HG03095 (cell line): ENCODE measurements around the gene OR6S1.
"Not testable (repeated sequence)": the region's sequence is repeated elsewhere in the genome, so short reads cannot be mapped to it uniquely, and the experiment has no call there.

Source experiments
- ATAC-seq: cut with Tn5 transposase; IDR thresholded peaks from one replicate; pipeline ENCODE4 v1.9.1; 2021; ENCODE audit warnings: moderate library complexity; ENCODE audit not compliant: unreplicated experiment

Gene OR6S1

DNA sequence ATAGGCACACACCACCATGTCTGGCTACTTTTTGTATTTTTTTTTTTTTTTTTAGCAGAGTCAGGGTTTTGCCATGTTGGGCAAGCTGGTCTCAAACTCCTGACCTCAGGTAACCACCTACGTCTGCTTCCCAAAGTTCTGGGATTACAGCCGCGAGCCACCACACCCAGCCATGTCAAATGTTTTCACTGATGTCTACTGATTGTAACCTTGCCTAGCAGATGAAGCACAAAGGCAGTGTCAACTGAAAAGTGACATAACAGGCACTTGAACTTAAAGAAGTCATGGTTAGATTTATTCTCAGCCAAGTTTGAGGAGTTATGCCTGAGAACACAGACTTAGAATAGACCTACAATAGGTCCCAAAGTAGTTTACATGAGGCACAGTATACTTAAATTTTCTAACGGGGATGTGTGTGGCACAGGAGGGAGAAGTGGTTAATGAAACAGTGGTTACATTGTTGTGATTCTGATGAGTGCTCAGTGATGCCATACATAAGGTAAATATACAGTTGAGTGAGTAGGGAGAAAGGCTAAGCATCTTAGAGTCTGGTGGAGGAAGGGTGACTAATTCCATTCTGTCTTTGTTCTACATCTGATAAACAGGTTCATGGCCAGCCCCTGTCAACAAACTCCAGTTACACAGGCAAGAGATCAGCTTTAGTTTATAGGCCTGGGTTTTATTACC lies 30.2 kb upstream of the OR6S1 start:
- no peak for ATAC-seq

GRCh38 chr14:20668969-20669368 lies 27.5 kb upstream of the OR6S1 start:
- no peak for ATAC-seq

- peak; percentile 72 for ATAC-seq
Observed at GRCh38 chr14:20667957-20668356, 26.5 kb upstream of the OR6S1 start.

- not testable (repeated sequence) for ATAC-seq
Observed at GRCh38 chr14:20666400-20666961, 25.0 kb upstream of the OR6S1 start.

- ATAC-seq, result no peak
Observed at GRCh38 chr14:20662968-20663732, 21.7 kb upstream of the OR6S1 start.

GRCh38 chr14:20661197-20661596 lies 19.7 kb upstream of the OR6S1 start:
- no peak for ATAC-seq

DNA sequence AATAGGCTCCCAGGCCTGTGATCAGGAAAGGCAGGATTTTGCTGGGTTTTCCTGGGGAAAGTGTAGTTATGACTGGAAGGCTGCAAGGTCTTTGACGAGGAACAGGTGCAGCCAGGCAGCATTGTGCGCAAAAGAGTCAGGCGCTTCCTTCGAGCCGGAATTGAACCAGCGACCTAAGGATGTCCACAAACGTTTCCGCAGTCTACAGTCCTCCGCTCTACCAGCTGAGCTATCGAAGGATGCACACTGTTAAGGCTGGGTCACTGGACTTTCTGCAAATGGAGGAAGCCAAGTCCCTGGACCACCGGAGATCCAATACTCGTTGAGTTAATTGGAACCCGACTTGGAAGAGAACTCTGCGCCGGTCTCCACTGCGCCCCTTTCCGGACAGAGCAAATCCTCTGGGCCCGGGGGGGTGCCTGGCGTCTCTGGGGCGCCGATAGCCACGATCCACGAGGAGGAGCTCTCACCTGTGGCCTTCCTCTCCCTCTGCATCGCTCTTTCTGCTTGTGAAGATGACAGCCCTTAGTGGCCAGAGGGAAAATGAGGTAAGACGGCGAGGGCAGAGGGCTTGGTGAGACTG lies 18.4 kb upstream of the OR6S1 start:
- ATAC-seq, result no peak

DNA sequence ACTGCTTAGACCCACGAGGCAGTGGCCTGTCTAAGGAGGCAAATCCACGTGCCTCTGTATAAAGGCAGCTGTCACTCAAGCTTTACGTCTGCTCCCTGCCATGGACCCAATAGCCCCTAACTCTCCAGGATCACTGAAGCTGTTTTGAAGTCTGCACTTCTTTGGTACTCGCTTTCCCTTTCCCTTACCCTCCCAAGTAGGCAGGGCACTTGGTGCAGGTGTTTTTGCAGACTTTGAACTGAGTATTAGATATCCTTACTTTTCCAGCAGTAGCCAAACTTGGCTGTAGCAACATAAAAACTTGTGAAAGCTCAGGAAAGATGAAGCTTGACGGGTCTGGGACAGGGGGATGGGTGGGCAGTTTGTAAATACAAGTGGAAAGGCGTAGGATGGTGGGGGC lies 17.8 kb upstream of the OR6S1 start:
- no peak for ATAC-seq

GRCh38 chr14:20658246-20658645 lies 16.8 kb upstream of the OR6S1 start:
- no peak for ATAC-seq

GRCh38 chr14:20657216-20658211 lies 16.0 kb upstream of the OR6S1 start:
- ATAC-seq, result no peak

GRCh38 chr14:20656274-20656673 lies 14.8 kb upstream of the OR6S1 start:
- no peak for ATAC-seq

DNA sequence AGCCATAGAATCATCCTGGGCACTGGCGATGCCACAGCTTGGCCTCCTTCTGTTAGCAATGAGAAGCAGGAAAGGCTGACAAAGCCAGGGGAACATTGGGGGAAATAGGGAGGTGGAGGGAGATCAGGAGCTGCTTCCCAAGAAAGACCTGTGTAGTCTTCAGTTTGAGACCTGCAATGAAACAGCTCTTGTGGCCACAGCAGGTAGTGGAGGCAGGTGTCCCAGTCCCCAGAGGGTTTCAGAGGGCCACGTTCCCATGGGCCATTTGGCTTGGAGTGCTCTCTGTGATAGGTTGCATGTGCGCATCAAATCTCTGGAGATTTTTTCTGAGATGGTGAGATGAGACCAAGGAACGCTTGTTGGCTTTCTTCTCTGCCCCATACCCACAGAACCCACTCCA lies 14.4 kb upstream of the OR6S1 start:
- no peak for ATAC-seq

GRCh38 chr14:20652996-20653975 lies 11.8 kb upstream of the OR6S1 start:
- no peak for ATAC-seq

- ATAC-seq, result no peak
Observed at GRCh38 chr14:20645481-20645880, 4.0 kb upstream of the OR6S1 start.

- no peak for ATAC-seq
Observed at GRCh38 chr14:20644520-20644919, 3.0 kb upstream of the OR6S1 start.

DNA sequence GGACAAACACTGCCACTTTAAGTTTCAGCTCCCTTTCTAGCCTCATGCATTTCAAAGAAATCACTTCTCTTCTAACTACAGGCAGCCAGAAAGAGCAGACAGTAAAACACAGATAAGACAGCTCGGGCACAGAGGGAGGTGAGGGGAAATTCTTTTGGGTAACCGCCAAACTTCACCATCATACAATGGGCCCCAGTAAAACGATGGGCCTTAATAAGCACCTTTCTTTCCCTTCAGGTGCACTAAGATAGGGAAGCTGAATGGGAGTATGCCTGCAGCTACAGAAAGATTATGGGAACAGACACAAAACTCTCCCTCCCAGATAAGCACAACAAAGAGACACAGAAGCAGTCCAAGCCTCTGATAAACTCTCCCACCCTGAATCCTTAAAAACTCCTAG lies 1.3 kb upstream of the OR6S1 start:
- ATAC-seq, result not testable (repeated sequence)

DNA sequence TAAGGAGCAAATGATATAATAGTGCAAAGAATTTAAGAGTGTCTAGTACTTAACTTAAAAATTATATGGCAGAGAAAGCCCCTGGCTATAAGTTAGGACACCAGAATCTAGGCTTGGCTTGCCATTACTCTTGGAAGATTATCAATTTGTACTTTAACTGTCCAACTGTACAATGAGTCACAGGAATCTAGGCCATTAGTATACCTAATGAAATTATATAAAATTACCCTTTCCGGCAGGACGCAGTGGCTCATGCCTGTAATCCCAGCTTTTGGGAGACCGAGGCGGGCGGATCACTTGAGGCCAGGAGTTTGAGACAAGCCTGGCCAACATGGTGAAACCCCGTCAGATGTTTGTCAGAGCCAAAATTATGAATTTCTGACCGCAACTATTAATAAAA lies 691 bp upstream of the OR6S1 start:
- no peak for ATAC-seq

DNA sequence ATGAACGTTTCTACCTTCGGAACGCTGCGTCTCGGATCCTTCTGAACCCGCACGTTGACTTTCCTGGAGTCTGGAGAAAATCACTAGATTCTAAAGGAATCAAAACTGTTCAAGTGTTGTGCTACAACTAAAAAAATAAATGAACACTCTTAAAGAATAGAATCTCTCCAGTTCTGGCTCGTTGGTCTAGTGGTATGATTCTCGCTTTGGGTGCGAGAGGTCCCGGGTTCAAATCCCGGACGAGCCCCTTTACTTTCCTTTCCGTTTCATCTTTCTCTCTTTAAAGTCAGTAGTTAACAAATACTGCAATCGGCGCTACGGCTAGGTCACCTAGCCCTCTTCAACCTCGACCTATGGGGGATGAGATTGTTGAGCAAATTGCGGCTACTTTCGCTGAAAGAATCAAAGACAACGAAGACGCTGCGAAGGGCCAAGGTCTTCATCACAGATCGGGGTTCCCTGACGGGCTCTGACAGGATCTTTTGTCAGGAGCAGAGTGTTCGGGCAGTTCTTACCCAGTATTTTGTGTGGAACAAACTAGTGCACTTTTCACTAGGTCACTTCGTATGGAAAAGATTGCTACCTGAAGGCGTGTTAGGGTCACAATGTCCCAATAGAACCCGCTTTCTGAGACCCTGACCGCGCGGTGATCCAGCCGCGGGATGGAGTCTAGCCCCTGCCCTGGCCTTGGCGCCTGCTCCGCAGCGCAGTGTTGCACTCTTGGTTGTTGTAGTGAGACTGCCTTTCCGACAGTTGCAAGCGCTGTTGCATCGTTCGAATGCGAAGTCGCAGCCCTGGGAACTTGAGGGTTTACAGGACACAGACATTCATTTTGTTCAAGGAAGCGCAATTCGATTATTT lies 8.4 kb downstream of the OR6S1 start:
- peak; percentile 61 for ATAC-seq

DNA sequence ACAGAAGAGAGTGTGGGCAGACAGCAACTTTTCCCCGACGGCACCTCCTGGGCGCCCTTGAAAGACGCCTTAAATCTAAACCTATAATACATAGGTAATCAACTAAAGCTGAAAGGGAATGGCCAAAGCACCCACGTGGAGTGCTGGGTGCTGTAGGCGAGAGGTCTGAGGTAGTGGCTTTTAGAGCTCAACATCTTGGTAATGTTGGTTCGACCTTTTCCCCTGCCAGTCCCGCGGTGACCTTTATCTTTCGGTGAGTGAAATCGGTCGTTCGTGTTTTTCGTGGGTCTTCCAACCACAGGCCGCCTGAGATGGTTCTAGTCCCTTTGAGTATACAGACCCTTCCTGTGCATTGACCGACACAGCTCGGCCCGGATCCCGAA lies 9.1 kb downstream of the OR6S1 start:
- no peak for ATAC-seq
